H9 (cell line): ENCODE measurements around the gene LRRC14B. TPM values are rescaled to one million over a fixed set of nuclear protein-coding genes. Genes with fewer than 3 reads are reported as not detected.

Source experiments
- DNase-seq: peaks from one replicate; pipeline ENCODE4 v3.0.0-alpha.2; 2017
- H2AFZ ChIP-seq: one replicate; pipeline ENCODE4 v1.6.1; 2013; ENCODE audit warnings: mild to moderate bottlenecking, low read length, control low read depth, moderate library complexity
- H2AK5ac ChIP-seq: 2 replicates; pipeline ENCODE4 v1.6.1; 2013; ENCODE audit warnings: low read length, control low read depth, mixed read lengths; ENCODE audit not compliant: insufficient read length
- H2BK120ac ChIP-seq: one replicate; pipeline ENCODE4 v1.6.1; 2013; ENCODE audit warnings: low read depth, mild to moderate bottlenecking, low read length, control low read depth, inconsistent platforms; ENCODE audit not compliant: poor library complexity, severe bottlenecking
- H2BK12ac ChIP-seq: 2 replicates; pipeline ENCODE4 v1.6.1; 2013; ENCODE audit warnings: low read length, control low read depth, mixed read lengths, low read depth; ENCODE audit not compliant: insufficient read length
- H2BK15ac ChIP-seq: 2 replicates; pipeline ENCODE4 v1.6.1; 2013; ENCODE audit warnings: low read depth, low read length, control low read depth
- H2BK20ac ChIP-seq: one replicate; pipeline ENCODE4 v1.6.1; 2013; ENCODE audit warnings: low read depth, mild to moderate bottlenecking, low read length, control low read depth, inconsistent platforms; ENCODE audit not compliant: poor library complexity, severe bottlenecking
- H2BK5ac ChIP-seq: 2 replicates; pipeline ENCODE4 v1.6.1; 2013; ENCODE audit warnings: low read length, control low read depth, mixed read lengths; ENCODE audit not compliant: insufficient read length
- H3K14ac ChIP-seq: 2 replicates; pipeline ENCODE4 v1.6.1; 2013; ENCODE audit warnings: low read length, control low read depth; ENCODE audit not compliant: insufficient read depth
- H3K18ac ChIP-seq: 2 replicates; pipeline ENCODE4 v1.6.1; 2013; ENCODE audit warnings: low read depth, mild to moderate bottlenecking, mixed read lengths, low read length, control low read depth; ENCODE audit not compliant: insufficient read length
- H3K23ac ChIP-seq: 2 replicates; pipeline ENCODE4 v1.6.1; 2013; ENCODE audit warnings: low read length, control low read depth, mixed read lengths, low read depth; ENCODE audit not compliant: insufficient read length
- H3K23me2 ChIP-seq: 2 replicates; pipeline ENCODE4 v1.6.1; 2013; ENCODE audit warnings: low read depth, mild to moderate bottlenecking, mixed read lengths, low read length, control low read depth; ENCODE audit not compliant: insufficient read length, poor library complexity, severe bottlenecking
- H3K27ac ChIP-seq: 2 replicates; pipeline ENCODE4 v1.5.1; 2013; ENCODE audit warnings: low read length, control low read depth, mixed read lengths, low read depth; ENCODE audit not compliant: insufficient read length
- H3K27me3 ChIP-seq: 2 replicates; pipeline ENCODE4 v1.6.1; 2013; ENCODE audit warnings: low read length, control low read depth, inconsistent platforms; ENCODE audit not compliant: insufficient read depth
- H3K4ac ChIP-seq: 2 replicates; pipeline ENCODE4 v1.6.1; 2013; ENCODE audit warnings: low read depth, mild to moderate bottlenecking, control low read depth, inconsistent platforms, low read length, moderate library complexity
- H3K4me1 ChIP-seq: 2 replicates; pipeline ENCODE4 v1.6.1; 2013; ENCODE audit warnings: low read length, control low read depth, inconsistent platforms; ENCODE audit not compliant: insufficient read depth
- H3K4me2 ChIP-seq: 2 replicates; pipeline ENCODE4 v1.6.1; 2013; ENCODE audit warnings: low read length, control low read depth, mixed read lengths; ENCODE audit not compliant: insufficient read length, insufficient read depth
- H3K56ac ChIP-seq: 2 replicates; pipeline ENCODE4 v1.6.1; 2013; ENCODE audit warnings: low read depth, mild to moderate bottlenecking, mixed read lengths, low read length, control low read depth; ENCODE audit not compliant: insufficient read length
- H3K79me1 ChIP-seq: 2 replicates; pipeline ENCODE4 v1.6.1; 2013; ENCODE audit warnings: low read depth, mild to moderate bottlenecking, moderate library complexity, low read length, control low read depth, inconsistent platforms; ENCODE audit not compliant: insufficient read depth, poor library complexity, severe bottlenecking
- H3K79me2 ChIP-seq: 2 replicates; pipeline ENCODE4 v1.6.1; 2013; ENCODE audit warnings: low read length, control low read depth, inconsistent platforms; ENCODE audit not compliant: insufficient read depth
- H3K9ac ChIP-seq: 2 replicates; pipeline ENCODE4 v1.6.1; 2013; ENCODE audit warnings: low read length, control low read depth, mixed read lengths; ENCODE audit not compliant: insufficient read length; ENCODE audit errors: extremely low read depth
- H3K9me3 ChIP-seq: one replicate; pipeline ENCODE4 v1.6.1; 2013; ENCODE audit warnings: low read depth, low read length, inconsistent platforms; ENCODE audit not compliant: control insufficient read depth
- H3T11ph ChIP-seq: one replicate; pipeline ENCODE4 v1.6.1; 2013; ENCODE audit warnings: mild to moderate bottlenecking, low read length, control low read depth, inconsistent platforms
- H4K20me1 ChIP-seq: one replicate; pipeline ENCODE4 v1.6.1; 2013; ENCODE audit not compliant: control insufficient read depth, insufficient read length, insufficient read depth
- H4K5ac ChIP-seq: 2 replicates; pipeline ENCODE4 v1.6.1; 2013; ENCODE audit warnings: low read depth, mild to moderate bottlenecking, mixed read lengths, low read length, control low read depth; ENCODE audit not compliant: insufficient read length
- H4K8ac ChIP-seq: replicated peaks from 2 replicates; pipeline ENCODE4 v1.6.1; 2013; ENCODE audit warnings: low read length, control low read depth, mixed read lengths, low read depth; ENCODE audit not compliant: insufficient read length
- H4K91ac ChIP-seq: 2 replicates; pipeline ENCODE4 v1.6.1; 2013; ENCODE audit warnings: low read depth, mild to moderate bottlenecking, moderate library complexity, mixed read lengths, low read length, control low read depth; ENCODE audit not compliant: insufficient read length
- H3K27ac Mint-ChIP-seq, 3 experiments: 2 replicates in 2 of 3; 3 replicates in 1 of 3; pipeline ENCODE4 v1.8.0; 2020 to 2021; ENCODE audit warnings: mixed read lengths in 3 of 3, mild to moderate bottlenecking in 1 of 3, moderate library complexity in 1 of 3
- H3K27me3 Mint-ChIP-seq: 2 replicates; pipeline ENCODE4 v1.8.0; 2021; ENCODE audit warnings: low read depth, mild to moderate bottlenecking, moderate library complexity, mixed read lengths
- H3K36me3 Mint-ChIP-seq, 3 experiments: 2 replicates in 2 of 3; 3 replicates in 1 of 3; pipeline ENCODE4 v1.8.0; 2020 to 2021; ENCODE audit warnings: low read depth in 3 of 3, mixed read lengths in 3 of 3; ENCODE audit not compliant: insufficient read depth in 1 of 3
- H3K4me1 Mint-ChIP-seq, 2 experiments: 2 replicates each; pipeline ENCODE4 v1.8.0; 2020; ENCODE audit warnings: mixed read lengths in 2 of 2
- H3K4me3 Mint-ChIP-seq, 2 experiments: 2 replicates in 1 of 2; 3 replicates in 1 of 2; pipeline ENCODE4 v1.8.0; 2020 to 2021; ENCODE audit warnings: mild to moderate bottlenecking in 2 of 2, mixed read lengths in 2 of 2, moderate library complexity in 1 of 2
- H3K9me3 Mint-ChIP-seq, 2 experiments: 2 replicates in 1 of 2; 3 replicates in 1 of 2; pipeline ENCODE4 v1.8.0; 2020; ENCODE audit warnings: mild to moderate bottlenecking in 2 of 2, mixed read lengths in 2 of 2, moderate library complexity in 1 of 2
- CTCF ChIP-seq: fragments of 200-600 bp; sonication (generic); conservative IDR thresholded peaks from 3 replicates; pipeline ENCODE4 v1.8.0; 2021; ENCODE audit warnings: antibody characterized with exemption, mild to moderate bottlenecking
- WGBS: extraction: QIAGEN DNeasy Blood & Tissue Kit; methylation state at CpG from one replicate; pipeline ENCODE4 v1.1.7; 2013; ENCODE audit warnings: missing lambda C conversion rate, low lambda C conversion rate, mixed read lengths; ENCODE audit not compliant: insufficient read length; ENCODE audit errors: extremely low coverage; 5-methylcytosine and 5-hydroxymethylcytosine counted together
- total RNA-seq: library from RNA; stranded (reverse); gene quantifications from 2 replicates; pipeline ENCODE4 v1.2.1, GENCODE V29; 2021

LRRC14B gene
- total RNA-seq, 1 experiment from 2014 or later: not detected

- Histone ChIP-seq H2BK5ac (no peak overlapping the region), H3K79me1 (no peaks in the 10 kb centered on the region), H3K27me3 (no peaks in the 10 kb centered on the region), H3K18ac (no peak overlapping the region), H3K79me2 (no peaks in the 10 kb centered on the region), H2BK20ac (no peak overlapping the region), H3T11ph (no peak overlapping the region), H3K9me3 (peaks cover 9% of the 10 kb centered on the region), H3K4me1 (no peaks in the 10 kb centered on the region), H3K27ac (no peak overlapping the region), H4K20me1 (no peaks in the 10 kb centered on the region), H3K9ac (no peak overlapping the region), H2AK5ac (no peak overlapping the region), H4K8ac (no peak overlapping the region), H2BK15ac (no peak overlapping the region), H3K56ac (no peak overlapping the region), H3K14ac (no peak overlapping the region), H2BK120ac (no peak overlapping the region), H2BK12ac (no peak overlapping the region), H3K4me2 (no peak overlapping the region), H3K4ac (no peak overlapping the region), H3K23ac (no peak overlapping the region), H2AFZ (no peak overlapping the region), H4K5ac (no peak overlapping the region), H4K91ac (no peak overlapping the region), H3K23me2 (no peaks in the 10 kb centered on the region)
- peaks cover 4 to 5% of the 10 kb centered on the region in 2 experiments for H3K4me1 Mint-ChIP-seq
- H3K4me3 Mint-ChIP-seq: no peak overlapping the region
- no peak for TF ChIP-seq CTCF
- H3K27me3 Mint-ChIP-seq: no peaks in the 10 kb centered on the region; the same call in 1 of the 2 replicates
- no CpG with 5 or more reads among the region's 4 CpGs for WGBS
- H3K36me3 Mint-ChIP-seq: peaks cover 43 to 93% (median 93%) of the 10 kb centered on the region in 3 experiments
- peaks cover 18 to 23% of the 10 kb centered on the region in 2 experiments for H3K9me3 Mint-ChIP-seq
- no peak for DNase-seq
- H3K27ac Mint-ChIP-seq: no peak overlapping the region
Observed at GRCh38 chr5:150746-151145, 40.5 kb upstream of the LRRC14B start.
